HepG2 (cell line): ENCODE data around the gene CALCB. TPM values are rescaled to one million over a fixed set of nuclear protein-coding genes. Genes with fewer than 3 reads are reported as not detected.

Source experiments
- ARID3A ChIP-seq: IDR thresholded peaks from 2 replicates; pipeline ENCODE4 v1.6.1; 2012; ENCODE audit warnings: low read depth, low read length, improper control_type of control experiment
- BRD4 ChIP-seq: sonication (generic); formaldehyde crosslinking; IDR thresholded peaks from 2 replicates; pipeline ENCODE4 v1.4.0; 2020; ENCODE audit warnings: missing genetic modification reagents
- FOSL2 ChIP-seq: sonication (generic); formaldehyde crosslinking; IDR thresholded peaks from 2 replicates; pipeline ENCODE4 v1.4.0; 2020; ENCODE audit warnings: missing genetic modification reagents
- GTF2F1 ChIP-seq: fragments of 150-350 bp; IDR thresholded peaks from 2 replicates; pipeline ENCODE4 v1.6.1; 2014; ENCODE audit warnings: low read length
- GZF1 ChIP-seq: sonication (generic); formaldehyde crosslinking; IDR thresholded peaks from 2 replicates; pipeline ENCODE4 v1.5.1; 2020; ENCODE audit warnings: mild to moderate bottlenecking, missing genetic modification reagents
- IKZF5 ChIP-seq: IDR thresholded peaks from 2 replicates; pipeline ENCODE4 v1.6.1; 2018; ENCODE audit warnings: missing genetic modification reagents, mild to moderate bottlenecking, missing compliant biosample characterization
- ISL2 ChIP-seq: sonication (generic); formaldehyde crosslinking; IDR thresholded peaks from 2 replicates; pipeline ENCODE4 v1.5.0; 2020; ENCODE audit warnings: missing genetic modification reagents
- KLF15 ChIP-seq: sonication (generic); formaldehyde crosslinking; IDR thresholded peaks from 2 replicates; pipeline ENCODE4 v1.8.1; 2023; ENCODE audit warnings: borderline replicate concordance, mild to moderate bottlenecking, inconsistent platforms, missing genetic modification reagents, mixed read lengths
- MEIS1 ChIP-seq: sonication (generic); formaldehyde crosslinking; IDR thresholded peaks from 2 replicates; pipeline ENCODE4 v1.9.0; 2021; ENCODE audit warnings: mild to moderate bottlenecking, missing genetic modification reagents, moderate library complexity, borderline replicate concordance
- MTA1 ChIP-seq: sonication (generic); formaldehyde crosslinking; IDR thresholded peaks from 2 replicates; pipeline ENCODE4 v1.4.0; 2020; ENCODE audit warnings: missing genetic modification reagents, mild to moderate bottlenecking, borderline replicate concordance
- NFYC ChIP-seq: IDR thresholded peaks from 2 replicates; pipeline ENCODE4 v1.6.1; 2016; ENCODE audit warnings: missing genetic modification reagents, missing compliant biosample characterization
- NR0B2 ChIP-seq: sonication (generic); formaldehyde crosslinking; IDR thresholded peaks from 2 replicates; pipeline ENCODE4 v1.4.0; 2020; ENCODE audit warnings: mild to moderate bottlenecking, missing genetic modification reagents
- PHB2 ChIP-seq: fragments of 450-650 bp; IDR thresholded peaks from 2 replicates; pipeline ENCODE4 v1.6.1; 2018; ENCODE audit not compliant: partially characterized antibody
- SMAD9 ChIP-seq: sonication (generic); formaldehyde crosslinking; IDR thresholded peaks from 2 replicates; pipeline ENCODE4 v1.5.1; 2020; ENCODE audit warnings: mild to moderate bottlenecking, missing genetic modification reagents
- TBP ChIP-seq: sonication (generic); formaldehyde crosslinking; IDR thresholded peaks from 2 replicates; pipeline ENCODE4 v1.5.0; 2020; ENCODE audit warnings: missing genetic modification reagents
- U2AF1 ChIP-seq: fragments of 200-400 bp; formaldehyde crosslinking; optimal IDR thresholded peaks from 2 replicates; pipeline ENCODE3; 2017; ENCODE audit warnings: mild to moderate bottlenecking, low read depth, low read length
- ZBTB21 ChIP-seq: sonication (generic); formaldehyde crosslinking; IDR thresholded peaks from 2 replicates; pipeline ENCODE4 v1.4.0; 2020; ENCODE audit warnings: missing genetic modification reagents
- ZBTB25 ChIP-seq: IDR thresholded peaks from 2 replicates; pipeline ENCODE4 v1.6.1; 2018; ENCODE audit warnings: missing genetic modification reagents
- ZNF20 ChIP-seq: sonication (generic); formaldehyde crosslinking; IDR thresholded peaks from 2 replicates; pipeline ENCODE4 v1.4.0; 2020; ENCODE audit warnings: mild to moderate bottlenecking, moderate library complexity, missing genetic modification reagents
- ZNF232 ChIP-seq: sonication (generic); formaldehyde crosslinking; IDR thresholded peaks from 2 replicates; pipeline ENCODE4 v1.4.0; 2020; ENCODE audit warnings: missing genetic modification reagents, borderline replicate concordance
- ZNF317 ChIP-seq: sonication (generic); formaldehyde crosslinking; IDR thresholded peaks from 2 replicates; pipeline ENCODE4 v1.5.0; 2020; ENCODE audit warnings: mild to moderate bottlenecking, missing genetic modification reagents
- ZNF337 ChIP-seq: sonication (generic); formaldehyde crosslinking; IDR thresholded peaks from 2 replicates; pipeline ENCODE4 v1.5.1; 2020; ENCODE audit warnings: missing genetic modification reagents, low read depth, mild to moderate bottlenecking, borderline replicate concordance
- ZNF446 ChIP-seq: sonication (generic); formaldehyde crosslinking; IDR thresholded peaks from 2 replicates; pipeline ENCODE4 v1.5.0; 2020; ENCODE audit warnings: mild to moderate bottlenecking, missing genetic modification reagents
- ZNF501 ChIP-seq: sonication (generic); formaldehyde crosslinking; IDR thresholded peaks from 2 replicates; pipeline ENCODE4 v1.5.1; 2020; ENCODE audit warnings: mild to moderate bottlenecking, moderate library complexity, missing genetic modification reagents
- ZNF530 ChIP-seq: sonication (generic); formaldehyde crosslinking; IDR thresholded peaks from 2 replicates; pipeline ENCODE4 v1.5.0; 2020; ENCODE audit warnings: low read depth, mild to moderate bottlenecking, missing genetic modification reagents
- ZNF766 ChIP-seq: sonication (generic); formaldehyde crosslinking; IDR thresholded peaks from 2 replicates; pipeline ENCODE4 v1.5.0; 2020; ENCODE audit warnings: missing genetic modification reagents, borderline replicate concordance
- polyA plus RNA-seq, 8 experiments: library from polyadenylated mRNA; depleted of rRNA in 3 of 8; stranded (reverse) in 7 of 8; unstranded in 1 of 8; fragments of >200 nt; fragmentation: Illumina TruSeq in 4 of 8; extraction: Trizol in 4 of 8; gene quantifications; 2 replicates each; pipeline versions ENCODE4 v1.2.1 to v1.2.3, GENCODE V29; 2011 to 2016; ENCODE audit warnings: low read depth in 4 of 8, missing spikeins in 1 of 8, mixed read lengths in 1 of 8; ENCODE audit not compliant: insufficient read depth in 1 of 8
- total RNA-seq, 5 experiments: library from RNA; depleted of rRNA; stranded (reverse); fragments of >200 nt; fragmentation: Illumina TruSeq; extraction: Trizol; gene quantifications; 2 replicates each; pipeline ENCODE4 v1.2.3, GENCODE V29; 2016; ENCODE audit warnings: low read depth in 1 of 5

Gene CALCB
- total and polyA plus RNA-seq, 2 of the 13 experiments (the other 11 are each of a cell fraction or from before 2014, with no cell fraction given): not detected

- TF ChIP-seq ZNF446 (CRISPR knock-in tag): no peak
- no peak for TF ChIP-seq NR0B2 (CRISPR knock-in tag)
- no peak for TF ChIP-seq KLF15
- TF ChIP-seq FOSL2 (CRISPR knock-in tag): no peak
- no peak for TF ChIP-seq TBP
- TF ChIP-seq PHB2: no peak
- no peak for TF ChIP-seq ZNF530
- TF ChIP-seq ARID3A: no peak
- no peak for TF ChIP-seq U2AF1
- no peak for TF ChIP-seq SMAD9 (CRISPR knock-in tag)
- TF ChIP-seq NFYC (CRISPR knock-in tag): no peak
- no peak for TF ChIP-seq ZNF20 (CRISPR knock-in tag)
- TF ChIP-seq GZF1: no peak
- 0 out of 2 replicates have a peak, but pooled peaks have one; percentile 15 for TF ChIP-seq IKZF5 (CRISPR knock-in tag)
- no peak for TF ChIP-seq ZNF232 (CRISPR knock-in tag)
- TF ChIP-seq ZBTB25: no peak
- no peak for TF ChIP-seq ISL2
- no peak for TF ChIP-seq ZNF317
- TF ChIP-seq MEIS1 (CRISPR knock-in tag): no peak
- no peak for TF ChIP-seq ZNF337 (CRISPR knock-in tag)
- TF ChIP-seq ZBTB21 (CRISPR knock-in tag): no peak
- no peak for TF ChIP-seq GTF2F1
- 0 out of 2 replicates have a peak, but pooled peaks have one; percentile 33 for TF ChIP-seq ZNF501
- no peak for TF ChIP-seq ZNF766 (CRISPR knock-in tag)
- TF ChIP-seq MTA1 (CRISPR knock-in tag): no peak
- TF ChIP-seq BRD4 (CRISPR knock-in tag): no peak; the same call in 1 of the 2 replicates
Measured at GRCh38 chr11:15074206-15075161, 1.1 kb downstream of the CALCB start (continued).
